A549 (cell line): ENCODE results near the gene LY6G6C. TPM values are rescaled to one million over a fixed set of nuclear protein-coding genes. Genes with fewer than 3 reads are reported as not detected.

ENCODE experiments used
- ATAC-seq, 2 experiments: fragments of 200-7000 bp in 1 of 2; fragments of >200 bp in 1 of 2; cut with Nextera tagmentation in 1 of 2; cut with Tn5 transposase in 1 of 2; 3 replicates each; pipeline versions ENCODE4 v1.8.0 to v1.9.1; 2018 to 2020; ENCODE audit warnings: mild to moderate bottlenecking in 1 of 2, moderate library complexity in 1 of 2
- CTCF ChIA-PET: fragments of 300-600 bp; sonication (Branson Sonifier 250); formaldehyde crosslinking; extraction: SDS; loops from one replicate; lab custom pipeline; 2021; ENCODE audit warnings: antibody characterized with exemption, inconsistent platforms; lab: Yijun Ruan, JAX
- POLR2A ChIA-PET: fragments of 350-600 bp; formaldehyde crosslinking; extraction: SDS; loops from one replicate; lab custom pipeline; 2021; ENCODE audit warnings: antibody characterized with exemption, inconsistent platforms; lab: Yijun Ruan, JAX
- DNase-seq, 2 experiments: peaks; one replicate each; pipeline versions ENCODE4 v3.0.0 to v3.0.0-alpha.2; 2011 to 2016; ENCODE audit warnings: low read depth in 1 of 2, low spot score in 1 of 2
- FAIRE-seq: peaks from 2 replicates; lab custom pipeline; 2011; peaks lifted over from hg19 to GRCh38; lab: Jason Lieb, UNC
- H3K27ac ChIP-seq, 2 experiments: fragments of >200 bp; sonication (Bioruptor Twin); formaldehyde crosslinking; 3 replicates each; pipeline ENCODE4 v1.5.1; 2016 to 2017
- H3K4me1 ChIP-seq: fragments of >200 bp; sonication (Bioruptor Twin); formaldehyde crosslinking; 3 replicates; pipeline ENCODE4 v1.6.1; 2016
- H3K4me2 ChIP-seq: fragments of >200 bp; sonication (Bioruptor Twin); formaldehyde crosslinking; 3 replicates; pipeline ENCODE4 v1.6.1; 2016
- H3K4me3 ChIP-seq: fragments of >200 bp; sonication (Bioruptor Twin); formaldehyde crosslinking; 3 replicates; pipeline ENCODE4 v1.5.1; 2016
- H3K9me3 ChIP-seq: fragments of >200 bp; sonication (Bioruptor Twin); formaldehyde crosslinking; 3 replicates; pipeline ENCODE4 v1.6.1; 2016
- ATOH8 ChIP-seq: fragments of 250-450 bp; sonication (Bioruptor Pico); IDR thresholded peaks from 2 replicates; pipeline ENCODE4 v1.5.0; 2020; ENCODE audit warnings: low read depth, mild to moderate bottlenecking, moderate library complexity
- CEBPB ChIP-seq, 2 experiments: fragments of >200 bp in 1 of 2; sonication (Bioruptor Twin) in 1 of 2; formaldehyde crosslinking in 1 of 2; IDR thresholded peaks; 2 replicates each; pipeline ENCODE4 v1.6.1; 2012 to 2016
- CTCF ChIP-seq: fragments of >200 bp; sonication (Bioruptor Twin); formaldehyde crosslinking; IDR thresholded peaks from 3 replicates; pipeline ENCODE4 v1.5.1; 2016
- E2F6 ChIP-seq: IDR thresholded peaks from 2 replicates; pipeline ENCODE4 v1.6.1; 2012; ENCODE audit warnings: low read depth, borderline replicate concordance
- EHMT2 ChIP-seq: fragments of 200-600 bp; sonication (generic); IDR thresholded peaks from 2 replicates; pipeline ENCODE4 v1.6.1; 2016; ENCODE audit warnings: antibody characterized with exemption, low read depth, mild to moderate bottlenecking, moderate library complexity
- ELK1 ChIP-seq: fragments of 150-350 bp; IDR thresholded peaks from 2 replicates; pipeline ENCODE4 v1.6.1; 2014; ENCODE audit warnings: low read depth, mild to moderate bottlenecking, low read length
- EP300 ChIP-seq, 2 experiments: fragments of >200 bp; sonication (Bioruptor Twin); formaldehyde crosslinking; IDR thresholded peaks; 2 replicates in 1 of 2; 3 replicates in 1 of 2; pipeline ENCODE4 v1.6.1; 2016 to 2017
- ESRRA ChIP-seq: fragments of 150-350 bp; IDR thresholded peaks from 2 replicates; pipeline ENCODE4 v1.6.1; 2014; ENCODE audit warnings: mild to moderate bottlenecking, low read length, borderline replicate concordance
- FOSB ChIP-seq: fragments of 250-450 bp; sonication (Bioruptor Pico); IDR thresholded peaks from 2 replicates; pipeline ENCODE4 v1.5.0; 2020; ENCODE audit warnings: mild to moderate bottlenecking, moderate library complexity
- FOSL2 ChIP-seq, 2 experiments: fragments of 450-650 bp in 1 of 2; fragments of >200 bp in 1 of 2; sonication (Bioruptor Twin) in 1 of 2; formaldehyde crosslinking; IDR thresholded peaks; 2 replicates each; pipeline versions ENCODE4 v1.5.0 to v1.6.1; 2016 to 2020; ENCODE audit warnings: mild to moderate bottlenecking in 1 of 2, moderate library complexity in 1 of 2
- HDAC2 ChIP-seq: fragments of 200-600 bp; sonication (generic); IDR thresholded peaks from 2 replicates; pipeline ENCODE4 v1.6.1; 2016
- HOXB5 ChIP-seq: fragments of 250-450 bp; sonication (Bioruptor Pico); IDR thresholded peaks from 2 replicates; pipeline ENCODE4 v1.5.0; 2020; ENCODE audit warnings: mild to moderate bottlenecking, moderate library complexity
- JUN ChIP-seq, 2 experiments: fragments of >200 bp; sonication (Bioruptor Twin); formaldehyde crosslinking; IDR thresholded peaks; 2 replicates in 1 of 2; 3 replicates in 1 of 2; pipeline ENCODE4 v1.6.1; 2016 to 2017
- JUNB ChIP-seq: fragments of >200 bp; sonication (Bioruptor Twin); formaldehyde crosslinking; IDR thresholded peaks from 2 replicates; pipeline ENCODE4 v1.6.1; 2016
- KDM1A ChIP-seq: fragments of 200-600 bp; sonication (generic); IDR thresholded peaks from 2 replicates; pipeline ENCODE4 v1.6.1; 2016; ENCODE audit warnings: low read depth, mild to moderate bottlenecking
- KDM5A ChIP-seq: fragments of 200-600 bp; sonication (generic); IDR thresholded peaks from 2 replicates; pipeline ENCODE4 v1.6.1; 2016; ENCODE audit warnings: antibody characterized with exemption, mild to moderate bottlenecking
- MYC ChIP-seq: IDR thresholded peaks from 2 replicates; pipeline ENCODE4 v1.6.1; 2012; ENCODE audit warnings: mild to moderate bottlenecking, inconsistent platforms, low read length, improper control_type of control experiment, borderline replicate concordance
- NPAS2 ChIP-seq: fragments of 250-450 bp; sonication (Bioruptor Pico); IDR thresholded peaks from 2 replicates; pipeline ENCODE4 v1.8.0; 2022; ENCODE audit warnings: mild to moderate bottlenecking, moderate library complexity, borderline replicate concordance
- POLR2A ChIP-seq: IDR thresholded peaks from 2 replicates; pipeline ENCODE4 v1.6.1; 2012; ENCODE audit warnings: mild to moderate bottlenecking, low read length
- RAD21 ChIP-seq, 2 experiments: fragments of >200 bp in 1 of 2; sonication (Bioruptor Twin) in 1 of 2; formaldehyde crosslinking in 1 of 2; IDR thresholded peaks in 1 of 2; conservative IDR thresholded peaks in 1 of 2; 2 replicates in 1 of 2; 3 replicates in 1 of 2; pipeline ENCODE4 v1.6.1; 2012 to 2018; ENCODE audit warnings: inconsistent platforms in 1 of 2
- RARB ChIP-seq: fragments of 250-450 bp; sonication (Bioruptor Pico); IDR thresholded peaks from 2 replicates; pipeline ENCODE4 v1.8.0; 2021; ENCODE audit warnings: mild to moderate bottlenecking, moderate library complexity
- RNF2 ChIP-seq: fragments of 200-600 bp; sonication (generic); IDR thresholded peaks from 2 replicates; pipeline ENCODE4 v1.6.1; 2016; ENCODE audit warnings: low read depth, mild to moderate bottlenecking, antibody characterized with exemption, moderate library complexity, borderline replicate concordance
- SMC3 ChIP-seq: fragments of >200 bp; sonication (Bioruptor Twin); formaldehyde crosslinking; IDR thresholded peaks from 3 replicates; pipeline ENCODE4 v1.6.1; 2018; ENCODE audit warnings: inconsistent platforms
- ZC3H11A ChIP-seq: fragments of 450-650 bp; IDR thresholded peaks from 2 replicates; pipeline ENCODE4 v1.6.1; 2014; ENCODE audit warnings: antibody characterized with exemption, mild to moderate bottlenecking
- ZFP36 ChIP-seq: fragments of 450-650 bp; IDR thresholded peaks from 2 replicates; pipeline ENCODE4 v1.6.1; 2014; ENCODE audit warnings: borderline replicate concordance; ENCODE audit not compliant: partially characterized antibody
- ZNF302 ChIP-seq: fragments of 250-450 bp; sonication (Bioruptor Pico); IDR thresholded peaks from 2 replicates; pipeline ENCODE4 v1.9.0; 2021; ENCODE audit warnings: inconsistent platforms, mild to moderate bottlenecking, moderate library complexity
- ZSCAN20 ChIP-seq: fragments of 250-450 bp; sonication (Bioruptor Pico); IDR thresholded peaks from 2 replicates; pipeline ENCODE4 v1.8.0; 2022; ENCODE audit warnings: mild to moderate bottlenecking, moderate library complexity
- WGBS: methylation state at CpG from one replicate; pipeline ENCODE4 v1.1.6; 2017; ENCODE audit errors: missing lambda C conversion rate; 5-methylcytosine and 5-hydroxymethylcytosine counted together
- polyA plus RNA-seq, 4 experiments: library from polyadenylated mRNA; depleted of rRNA in 3 of 4; stranded (reverse); fragments of >200 nt; fragmentation: RNase III in 1 of 4; extraction: RNeasy Plus Mini Kit Qiagen cat#74134 plus additional on column Dnase treatment in 1 of 4; gene quantifications; 2 replicates in 3 of 4; 3 replicates in 1 of 4; pipeline ENCODE4 v1.2.3, GENCODE V29; 2011 to 2017

Gene LY6G6C
- polyA plus RNA-seq, 2 of the 4 experiments (the other 2 are of a cell fraction): 0.08 to 0.21 TPM

- TF ChIP-seq HDAC2 (no peak), EP300 (IDR thresholded peaks at IDR 0.05) (no peak), CEBPB (IDR thresholded peaks at IDR 0.05) (no peak), RARB (CRISPR knock-in tag) (no peak), NPAS2 (CRISPR knock-in tag) (no peak), RAD21 (conservative IDR thresholded peaks at IDR 0.05 in 1 of 2, IDR thresholded peaks at IDR 0.05 in 1 of 2) (no peak), MYC (no peak), KDM1A (no peak), POLR2A (no peak), ZNF302 (CRISPR knock-in tag) (no peak), CTCF (no peak)
- no peaks in the 10 kb centered on the region for H3K9me3 ChIP-seq
- FAIRE-seq: no peak
- ChIA-PET POLR2A (no interaction called here), CTCF (interaction anchor here (1.2 to 2.9 kb wide), 3 partner anchors 12 to 36 kb away, joined by 3 to 11 read pairs (median 4); partner anchors contain the start of genes DDAH2 and LY6G5C)
- H3K4me3 ChIP-seq: no peak overlapping the region
- WGBS: 82% methylated on average over 4 of the region's 4 CpGs
- DNase-seq: no peak
- H3K4me2 ChIP-seq: no peak overlapping the region
- H3K27ac ChIP-seq: no peak overlapping the region
- no peak for ATAC-seq
- no peaks in the 10 kb centered on the region; the same call in 2 of the 3 replicates for H3K4me1 ChIP-seq
Observed at GRCh38 chr6:31692353-31692752, 29.2 kb downstream of the LY6G6C start.

- TF ChIP-seq JUNB (no peak), SMC3 (no peak), JUN (IDR thresholded peaks at IDR 0.05) (no peak), HOXB5 (CRISPR knock-in tag) (no peak), ESRRA (no peak), FOSB (CRISPR knock-in tag) (no peak), ZC3H11A (no peak), ZFP36 (no peak), ATOH8 (no peak), KDM5A (no peak), CEBPB (IDR thresholded peaks at IDR 0.05) (no peak), RNF2 (no peak), CTCF (no peak), ELK1 (no peak), EHMT2 (no peak), E2F6 (no peak), FOSL2 (IDR thresholded peaks at IDR 0.05) (no peak), FOSL2 (CRISPR knock-in tag; IDR thresholded peaks at IDR 0.05) (no peak), RARB (CRISPR knock-in tag) (no peak), ZSCAN20 (CRISPR knock-in tag) (no peak)
- Histone ChIP-seq H3K4me3 (no peak overlapping the region), H3K9me3 (no peaks in the 10 kb centered on the region), H3K4me1 (no peaks in the 10 kb centered on the region; the same call in 2 of the 3 replicates), H3K4me2 (no peak overlapping the region), H3K27ac (no peak overlapping the region)
- DNase-seq: no peak
- ATAC-seq: no peak
- 96% methylated on average over 4 of the region's 12 CpGs for WGBS
- POLR2A ChIA-PET: no interaction called here
- CTCF ChIA-PET: interaction anchor here (1.2 to 2.9 kb wide), 3 partner anchors 11 to 171 kb away, joined by 4 to 11 read pairs (median 4); partner anchors contain the start of genes LY6G5C and NEU1
- no peak for FAIRE-seq
Observed at GRCh38 chr6:31691564-31692108, 29.9 kb downstream of the LY6G6C start.
